GM06990 (cell line): Measurements from ENCODE around the gene AVPR2.

ENCODE experiments used
- DNase-seq: peaks from one replicate; pipeline ENCODE4 v3.0.0-alpha.2; 2011; ENCODE audit not compliant: insufficient read length; ENCODE audit errors: extremely low read depth
- H3K27me3 ChIP-seq: replicated peaks from 2 replicates; pipeline ENCODE4 v1.6.0; 2011; ENCODE audit warnings: low read length; ENCODE audit not compliant: control insufficient read depth, insufficient read depth
- H3K36me3 ChIP-seq: 2 replicates; pipeline ENCODE4 v1.5.1; 2011; ENCODE audit warnings: low read length; ENCODE audit not compliant: control insufficient read depth, insufficient read depth
- H3K4me3 ChIP-seq: replicated peaks from 2 replicates; pipeline ENCODE4 v1.5.1; 2011; ENCODE audit warnings: low read depth, mild to moderate bottlenecking, control low read depth, low read length
- TF ChIP-seq, protein P1 (sequence below): IDR thresholded peaks from 2 replicates; pipeline ENCODE4 v1.5.1; 2011; ENCODE audit warnings: low read length, control low read depth, mild to moderate bottlenecking, inconsistent platforms; ENCODE audit not compliant: insufficient read depth, poor library complexity, severe bottlenecking

The AVPR2 gene

GRCh38 chrX:153929576-153929975 lies 25.1 kb downstream of the AVPR2 start:
- H3K27me3 ChIP-seq, result no peaks in the 10 kb centered on the region
- TF ChIP-seq, protein P1, sequence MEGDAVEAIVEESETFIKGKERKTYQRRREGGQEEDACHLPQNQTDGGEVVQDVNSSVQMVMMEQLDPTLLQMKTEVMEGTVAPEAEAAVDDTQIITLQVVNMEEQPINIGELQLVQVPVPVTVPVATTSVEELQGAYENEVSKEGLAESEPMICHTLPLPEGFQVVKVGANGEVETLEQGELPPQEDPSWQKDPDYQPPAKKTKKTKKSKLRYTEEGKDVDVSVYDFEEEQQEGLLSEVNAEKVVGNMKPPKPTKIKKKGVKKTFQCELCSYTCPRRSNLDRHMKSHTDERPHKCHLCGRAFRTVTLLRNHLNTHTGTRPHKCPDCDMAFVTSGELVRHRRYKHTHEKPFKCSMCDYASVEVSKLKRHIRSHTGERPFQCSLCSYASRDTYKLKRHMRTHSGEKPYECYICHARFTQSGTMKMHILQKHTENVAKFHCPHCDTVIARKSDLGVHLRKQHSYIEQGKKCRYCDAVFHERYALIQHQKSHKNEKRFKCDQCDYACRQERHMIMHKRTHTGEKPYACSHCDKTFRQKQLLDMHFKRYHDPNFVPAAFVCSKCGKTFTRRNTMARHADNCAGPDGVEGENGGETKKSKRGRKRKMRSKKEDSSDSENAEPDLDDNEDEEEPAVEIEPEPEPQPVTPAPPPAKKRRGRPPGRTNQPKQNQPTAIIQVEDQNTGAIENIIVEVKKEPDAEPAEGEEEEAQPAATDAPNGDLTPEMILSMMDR, result no peak
- no peak overlapping the region; the same call in 1 of the 2 replicates for H3K4me3 ChIP-seq
- no peak for DNase-seq
- peaks cover 4% of the 10 kb centered on the region for H3K36me3 ChIP-seq

GRCh38 chrX:153930011-153930910 lies 25.8 kb downstream of the AVPR2 start:
- Histone ChIP-seq H3K27me3 (no peaks in the 10 kb centered on the region), H3K36me3 (peaks cover 4% of the 10 kb centered on the region), H3K4me3 (no peak overlapping the region)
- DNase-seq, result no peak
- TF ChIP-seq, protein P1, result no peak

DNA sequence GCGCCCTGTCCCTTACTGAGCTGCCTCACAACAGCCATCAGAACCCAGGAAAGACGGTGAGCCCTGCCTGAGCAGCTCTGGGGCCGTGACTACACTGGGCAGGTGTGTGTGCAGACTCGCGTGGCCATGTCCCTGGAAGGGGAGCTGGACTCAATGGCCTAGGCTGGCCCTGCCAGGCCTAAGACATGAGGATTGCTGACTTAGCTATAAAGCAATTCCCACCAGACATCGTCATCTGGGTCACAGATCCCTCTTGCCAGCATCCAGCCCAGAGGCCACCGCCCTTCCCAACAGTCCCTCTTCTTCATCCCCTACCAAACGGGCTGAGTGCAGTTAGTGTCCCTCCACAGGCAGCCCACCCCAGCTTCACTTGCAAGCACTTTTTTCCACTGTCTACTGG lies 26.7 kb downstream of the AVPR2 start:
- peaks cover 4% of the 10 kb centered on the region for H3K36me3 ChIP-seq
- no peak for DNase-seq
- H3K4me3 ChIP-seq, result no peak overlapping the region
- TF ChIP-seq, protein P1, result no peak
- no peaks in the 10 kb centered on the region for H3K27me3 ChIP-seq

DNA sequence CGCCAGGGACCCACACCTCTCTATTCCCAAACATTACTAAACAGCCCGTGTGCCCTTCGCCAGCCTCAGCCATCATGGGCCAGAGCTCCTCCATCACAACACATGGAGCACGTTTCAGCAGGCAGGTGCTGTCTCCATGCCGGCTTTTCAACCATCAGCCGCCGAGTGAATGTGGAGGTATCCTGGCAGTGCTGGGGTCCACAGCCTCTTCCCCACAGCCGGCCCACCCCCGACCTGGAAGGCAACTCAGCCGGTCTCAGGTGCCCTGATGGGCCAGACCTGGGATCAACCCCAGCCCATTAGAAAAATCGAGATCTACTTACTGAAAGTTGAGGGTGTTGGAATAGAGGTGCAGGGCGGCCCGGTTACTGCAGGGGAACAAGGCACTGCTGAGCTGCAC lies 27.3 kb downstream of the AVPR2 start:
- TF ChIP-seq, protein P1, result no peak
- H3K27me3 ChIP-seq, result no peaks in the 10 kb centered on the region
- no peak overlapping the region for H3K4me3 ChIP-seq
- peaks cover 4% of the 10 kb centered on the region for H3K36me3 ChIP-seq
- no peak for DNase-seq

DNA sequence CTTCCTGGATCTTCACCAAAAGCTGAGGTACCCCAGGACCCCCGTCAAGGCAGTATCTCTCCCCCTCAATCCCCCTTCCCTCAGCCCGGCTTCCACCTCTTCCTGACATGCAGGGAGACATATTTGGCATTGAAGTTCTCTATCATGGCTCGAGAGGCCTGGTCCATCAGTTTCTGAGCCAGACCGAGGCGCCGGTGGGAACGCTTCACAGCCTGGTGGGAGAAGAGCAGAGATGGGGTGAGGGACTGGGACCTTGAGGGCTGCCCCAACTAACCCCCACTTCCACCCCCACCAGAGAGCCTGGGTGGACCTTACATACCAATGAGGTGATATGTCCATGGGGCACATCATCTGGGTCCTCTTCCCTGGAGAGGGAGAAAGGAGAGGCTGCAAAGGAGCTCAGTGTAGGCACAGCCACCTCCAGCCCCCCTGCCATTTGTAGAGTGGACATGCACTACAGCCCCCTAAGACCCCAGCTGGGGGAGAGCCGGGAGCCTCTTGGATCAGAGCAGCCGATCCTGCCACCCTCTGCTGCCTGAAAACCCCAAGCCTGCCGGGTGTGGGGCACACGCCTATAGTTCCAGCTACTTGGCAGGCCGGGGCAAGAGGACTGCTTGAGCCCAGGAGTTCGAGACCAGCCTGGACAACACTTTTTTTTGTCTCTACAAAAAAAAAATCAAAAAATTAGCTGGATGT lies 27.9 kb downstream of the AVPR2 start:
- no peak overlapping the region for H3K4me3 ChIP-seq
- TF ChIP-seq, protein P1, result no peak
- no peak for DNase-seq

More for the DNA sequence above, 27.9 kb downstream of the AVPR2 start:
- Histone ChIP-seq H3K27me3 (no peaks in the 10 kb centered on the region), H3K36me3 (peaks cover 4% of the 10 kb centered on the region)
